ENCODE measurements around the gene SELENOP.

SELENOP gene

DNA sequence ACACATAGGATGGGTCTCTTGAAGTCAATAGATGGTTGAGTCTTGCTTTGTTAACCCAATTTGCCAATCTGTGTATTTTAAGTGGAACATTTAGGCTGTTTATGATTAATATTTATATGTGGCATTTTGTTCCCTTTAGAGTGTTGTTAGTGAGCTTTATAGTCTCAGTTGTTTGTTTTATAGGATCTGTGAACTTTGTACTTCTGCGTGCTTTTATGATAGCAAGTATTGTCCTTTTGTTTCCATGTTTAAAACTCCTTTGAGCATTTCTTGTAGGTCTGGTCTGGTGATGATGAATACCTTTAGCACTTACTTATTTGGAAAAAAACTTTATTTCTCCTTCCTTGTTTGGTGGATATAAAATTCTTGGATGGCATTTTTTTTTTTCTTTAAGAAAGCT is 23.8 kb downstream of the SELENOP start:
- no peak for DNase-seq

DNA sequence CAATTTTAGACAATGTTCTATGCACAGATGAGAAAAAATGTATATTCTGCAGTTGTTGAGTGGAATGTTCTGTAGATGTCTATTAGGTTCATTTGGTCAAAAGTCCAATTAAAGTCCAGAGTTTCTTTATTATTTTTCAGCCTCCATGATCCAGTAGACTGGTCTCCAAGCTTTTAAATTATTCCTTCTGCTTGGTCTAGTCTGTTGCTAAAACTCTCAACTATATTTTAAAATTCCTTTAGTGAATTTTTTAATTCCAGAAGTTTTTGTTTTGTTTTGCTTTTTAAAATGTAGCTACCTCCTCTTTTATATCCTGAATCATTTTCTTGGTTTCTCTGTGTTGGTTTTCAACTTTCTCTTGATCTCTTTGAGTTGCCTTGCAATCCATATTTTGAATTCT is 24.6 kb downstream of the SELENOP start:
- no peak for DNase-seq

DNA sequence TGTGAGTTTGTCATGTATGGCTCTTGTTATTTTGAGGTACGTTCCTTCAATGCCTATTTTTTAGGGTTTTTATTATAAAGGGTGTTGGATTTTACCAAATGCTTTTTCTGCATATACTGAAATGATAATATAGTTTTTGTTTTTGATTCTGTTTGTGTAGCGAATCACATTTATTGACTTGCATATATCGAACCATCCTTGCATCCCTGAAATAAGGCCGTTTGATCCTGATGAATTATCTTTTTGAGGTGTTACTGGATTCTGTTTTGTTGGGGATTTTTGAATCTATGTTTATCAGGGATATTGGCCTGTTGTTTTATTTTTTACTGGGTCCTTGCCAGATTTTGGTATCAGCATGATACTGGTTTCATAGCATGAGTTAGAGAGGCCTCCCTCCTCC is 25.9 kb downstream of the SELENOP start:
- DNase-seq: no peak

DNA sequence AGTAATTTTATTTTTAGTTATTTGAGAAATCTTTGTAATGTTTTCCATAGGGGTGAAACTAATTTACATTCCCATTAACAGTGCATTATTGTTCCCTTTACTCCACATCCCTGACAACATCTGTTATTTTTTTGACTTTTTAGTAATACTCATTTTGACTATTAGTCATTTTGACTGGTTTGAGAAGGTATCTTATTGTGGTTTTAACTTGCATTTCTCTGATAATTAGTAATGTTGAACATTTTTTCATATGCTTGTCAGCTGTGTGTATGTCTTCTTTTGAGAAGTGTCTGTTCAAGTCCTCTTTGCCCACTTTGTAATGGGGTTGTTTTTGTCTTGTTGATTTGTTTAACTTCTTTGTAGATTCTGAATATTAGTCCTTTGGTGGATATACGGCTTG is 27.6 kb downstream of the SELENOP start:
- DNase-seq: no peak

DNA sequence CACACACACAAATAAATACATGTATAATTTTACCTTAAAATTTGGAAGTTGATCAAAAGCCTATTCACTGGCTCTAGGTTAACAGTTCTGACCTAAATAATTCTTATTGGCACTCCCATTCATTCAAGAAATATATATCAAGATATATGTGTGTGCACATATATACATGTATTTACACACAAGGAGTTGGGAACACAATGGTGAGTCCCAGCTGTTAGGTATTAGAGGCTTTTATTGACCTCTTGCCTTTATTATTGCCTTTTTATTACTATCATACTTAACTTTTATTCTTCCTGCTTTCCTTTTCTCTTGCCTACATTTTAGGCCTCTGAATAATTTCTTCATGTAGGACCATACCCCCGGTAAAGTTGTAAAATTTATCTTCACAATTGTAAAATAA is 30.1 kb downstream of the SELENOP start:
- no peak for DNase-seq

DNA sequence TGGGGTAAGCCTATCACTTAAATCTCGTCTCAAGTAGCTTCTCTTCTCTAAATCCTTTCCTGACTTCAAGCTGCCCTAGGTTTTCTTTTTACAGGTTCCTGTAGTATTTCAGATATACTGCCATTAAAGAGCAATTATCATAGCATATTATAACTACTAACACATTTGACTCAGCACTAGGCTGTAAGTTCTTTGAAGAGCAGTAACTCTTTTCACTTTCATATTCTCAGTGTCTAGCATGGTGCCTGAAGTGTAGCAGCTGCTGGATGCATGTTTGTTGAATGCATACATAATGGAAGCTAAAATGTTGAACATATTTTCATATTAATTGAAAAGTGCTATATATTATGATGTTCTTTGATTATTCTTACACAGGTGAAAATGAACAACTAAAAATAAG is 32.6 kb downstream of the SELENOP start:
- DNase-seq: no peak

DNA sequence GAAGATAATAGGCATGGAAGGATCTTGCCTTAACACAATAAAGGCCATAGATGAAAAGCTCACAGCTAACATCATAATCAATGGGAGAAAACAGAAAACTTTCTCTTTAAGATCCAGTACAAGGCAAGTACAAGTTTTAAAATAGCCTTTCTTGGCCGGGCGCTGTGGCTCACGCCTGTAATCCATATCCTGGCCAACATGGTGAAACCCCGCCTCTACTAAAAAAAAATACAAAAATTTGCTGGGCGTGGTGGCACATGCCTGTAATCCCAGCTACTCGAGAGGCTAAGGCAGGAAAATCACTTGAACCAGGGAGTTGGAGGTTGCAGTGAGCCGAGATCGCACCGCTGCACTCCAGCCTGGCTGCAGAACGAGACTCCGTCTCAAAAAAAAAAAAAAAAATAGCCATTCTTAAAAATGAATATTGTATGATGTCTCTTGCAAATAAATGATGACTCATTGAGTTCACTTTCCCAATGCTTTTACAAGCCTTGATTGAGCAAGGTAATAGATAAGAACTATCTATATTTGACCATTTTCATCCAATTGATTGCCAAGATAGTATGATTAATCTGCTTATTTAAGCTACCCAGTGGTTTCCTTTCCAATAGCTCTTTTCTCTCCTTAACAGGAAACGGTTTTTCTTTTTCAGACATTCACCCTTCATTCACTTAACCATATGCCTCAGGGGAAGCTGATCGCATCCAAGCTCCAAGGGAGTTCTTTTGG is 39.3 kb downstream of the SELENOP start:
- no peak for DNase-seq

DNA sequence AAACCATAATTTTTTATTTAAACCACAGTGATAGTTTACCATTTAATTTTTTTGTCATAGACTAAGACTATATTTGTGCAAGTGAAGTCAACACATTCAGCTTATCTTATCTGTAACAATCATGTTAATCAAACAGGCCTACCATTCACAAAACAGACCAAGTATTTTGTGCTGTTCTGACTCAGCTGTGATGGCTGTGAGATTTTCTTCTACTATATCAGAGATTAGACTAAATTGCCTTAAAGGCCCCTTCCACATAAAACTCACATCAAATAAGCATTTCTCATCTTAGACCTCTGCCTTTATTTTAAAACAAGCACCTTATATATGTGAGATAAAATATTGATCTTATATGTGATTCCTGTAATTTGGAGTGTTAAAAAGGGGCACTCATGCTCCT is 41.7 kb downstream of the SELENOP start:
- no peak for DNase-seq

DNA sequence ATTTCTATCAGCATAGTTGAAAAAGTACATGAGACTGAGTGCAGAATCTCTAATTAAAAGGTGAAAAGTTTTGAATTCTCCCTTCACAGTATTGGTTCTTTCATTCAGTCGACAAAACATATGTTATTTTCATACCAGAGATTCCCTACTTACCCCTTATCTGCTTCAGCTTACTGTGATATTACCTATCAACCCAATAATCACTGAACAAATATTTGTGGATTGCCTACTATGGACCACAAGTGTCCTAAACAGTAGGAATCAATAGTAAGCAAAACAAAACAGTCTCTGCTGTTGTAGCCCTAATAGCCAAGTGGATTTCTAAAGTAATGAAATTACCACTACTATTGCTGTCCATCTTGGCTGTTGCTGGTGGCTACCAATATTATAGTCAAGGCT is 43.6 kb downstream of the SELENOP start:
- DNase-seq: no peak

DNA sequence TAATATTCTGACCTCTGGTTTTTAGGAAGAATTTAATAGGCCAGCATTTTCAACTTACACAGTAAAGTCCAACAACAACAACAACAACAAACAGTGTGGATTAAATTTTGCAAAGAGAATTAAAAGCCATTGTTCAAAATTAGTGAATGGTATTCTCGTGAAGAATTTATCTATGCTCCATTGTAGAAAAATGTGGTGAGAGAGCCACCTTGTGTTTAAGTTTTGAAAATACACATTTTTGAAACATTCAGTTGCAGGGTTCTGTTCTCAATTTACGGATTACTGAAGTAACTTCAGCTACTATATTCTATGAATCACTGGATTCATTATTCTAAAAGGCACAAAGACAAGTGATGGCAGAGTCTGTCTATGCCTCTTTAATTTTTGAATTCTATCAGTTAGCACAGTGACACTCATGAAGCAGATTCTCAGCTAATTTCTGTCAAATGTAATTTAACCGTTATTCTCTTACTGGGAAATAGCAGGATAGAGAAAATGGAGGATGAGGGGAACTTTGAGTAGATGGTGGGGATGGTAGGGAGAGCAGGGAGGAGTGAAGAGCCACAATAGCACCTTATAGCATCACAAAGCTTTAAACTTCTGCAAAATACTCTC is 44.1 kb downstream of the SELENOP start:
- DNase-seq: no peak

DNA sequence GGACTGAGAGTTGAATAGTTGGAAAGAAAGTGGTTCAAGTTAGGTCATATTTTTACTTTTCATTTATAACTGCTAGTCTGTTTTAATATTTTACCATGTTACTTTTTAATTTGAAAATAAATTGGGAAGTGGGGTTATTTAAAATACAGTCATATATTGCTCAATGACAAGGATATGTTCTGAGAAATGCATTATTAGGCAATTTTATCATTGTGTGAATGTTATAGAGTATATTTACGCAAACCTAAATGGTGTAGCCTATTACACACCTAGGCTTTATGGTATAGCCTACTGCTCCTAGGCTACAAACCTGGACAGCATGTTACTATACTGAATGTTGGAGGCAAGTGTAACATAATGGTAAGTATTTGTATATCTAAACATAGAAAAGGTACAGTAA is 49.9 kb downstream of the SELENOP start:
- no peak for DNase-seq

DNA sequence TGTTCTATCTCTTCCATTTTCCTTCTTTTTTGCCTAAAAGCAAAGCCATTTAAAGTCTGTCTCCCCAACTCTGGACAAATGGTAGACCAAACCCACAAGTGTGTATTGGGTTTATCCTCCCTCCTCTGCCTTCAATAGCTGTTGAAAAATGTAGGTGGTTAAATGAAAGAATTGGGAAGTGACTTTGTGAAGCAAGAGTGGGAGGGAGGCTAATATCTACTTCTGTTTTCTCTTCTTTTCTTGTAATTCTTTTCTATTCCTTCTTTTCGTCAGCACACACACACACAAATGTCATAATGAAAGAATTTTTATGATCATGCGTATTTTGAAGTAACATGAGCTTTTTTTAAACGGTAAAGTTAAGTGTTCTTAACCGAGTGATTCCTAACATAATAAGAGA is 51.3 kb downstream of the SELENOP start:
- no peak for DNase-seq

DNA sequence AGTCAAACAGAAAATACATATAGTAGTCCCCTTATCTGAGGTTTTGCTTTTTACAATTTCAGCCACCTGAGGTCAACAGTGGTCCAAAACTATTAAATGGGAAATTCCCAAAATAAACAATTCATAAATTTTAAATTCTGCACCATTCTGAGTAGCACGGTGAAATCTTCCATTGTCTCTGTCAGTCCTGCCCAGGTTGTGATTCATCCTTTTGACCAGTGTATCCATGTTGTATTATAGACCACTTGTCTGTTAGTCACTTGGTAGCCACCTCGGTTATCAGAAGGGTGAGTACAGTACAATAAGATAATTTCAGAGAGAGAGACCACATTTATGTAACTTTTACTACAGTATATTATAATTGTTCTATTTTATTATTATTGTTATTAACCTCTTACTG is 52.2 kb downstream of the SELENOP start:
- no peak for DNase-seq

DNA sequence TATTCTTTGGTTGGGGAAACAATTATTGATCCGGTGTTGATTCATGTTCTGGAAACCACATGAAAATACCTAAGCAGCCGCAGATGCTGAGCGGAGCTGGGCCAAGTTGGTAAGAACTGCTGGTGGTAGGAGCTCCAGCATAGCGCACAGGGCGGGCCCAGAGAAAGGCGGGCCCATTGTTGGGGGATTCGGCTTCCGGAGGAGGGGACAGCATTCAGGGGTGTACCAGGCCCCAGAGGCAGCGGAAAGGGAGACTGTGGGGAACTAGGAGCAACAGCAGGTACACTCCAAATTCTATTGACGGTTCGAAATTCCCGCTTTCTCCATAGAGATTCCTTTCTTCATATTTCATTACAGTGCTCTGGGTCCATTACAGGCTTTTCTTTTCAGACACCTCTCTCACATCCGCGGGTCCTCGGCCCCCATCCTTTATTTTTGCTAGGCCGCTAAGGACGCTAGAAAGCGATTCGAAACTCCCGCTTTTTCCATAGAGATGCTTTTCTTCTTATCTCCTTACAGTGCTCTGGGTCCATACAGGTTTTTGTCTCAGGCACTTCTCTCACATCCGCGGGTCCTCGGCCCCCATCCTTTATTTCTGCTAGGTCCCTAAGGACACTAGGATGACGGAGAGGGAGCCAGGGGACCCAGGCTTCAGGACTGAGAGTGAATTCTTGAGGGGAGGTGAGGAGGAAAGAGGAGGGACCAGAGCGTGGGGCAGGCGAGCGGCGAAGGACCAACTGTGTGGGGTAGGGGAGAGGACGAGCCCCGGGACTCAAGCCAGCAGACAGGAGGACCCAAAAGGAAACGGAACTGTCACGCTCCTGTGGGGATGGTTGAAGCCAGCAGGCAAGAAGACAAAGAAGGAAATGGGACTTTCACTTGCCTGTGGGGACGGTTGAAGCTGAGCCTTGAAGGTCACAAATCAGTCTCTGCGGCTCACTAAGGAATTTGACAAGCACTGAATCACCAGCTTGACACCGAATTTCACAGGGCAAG is 54.8 kb downstream of the SELENOP start, which contains the start of gene CCDC152:
CCDC152 (plus strand) TSS at position 213 of the 996 bp plus-strand sequence. CDS start 2,304 bp downstream, outside the sequence.
- peak; percentile 84 for DNase-seq

DNA sequence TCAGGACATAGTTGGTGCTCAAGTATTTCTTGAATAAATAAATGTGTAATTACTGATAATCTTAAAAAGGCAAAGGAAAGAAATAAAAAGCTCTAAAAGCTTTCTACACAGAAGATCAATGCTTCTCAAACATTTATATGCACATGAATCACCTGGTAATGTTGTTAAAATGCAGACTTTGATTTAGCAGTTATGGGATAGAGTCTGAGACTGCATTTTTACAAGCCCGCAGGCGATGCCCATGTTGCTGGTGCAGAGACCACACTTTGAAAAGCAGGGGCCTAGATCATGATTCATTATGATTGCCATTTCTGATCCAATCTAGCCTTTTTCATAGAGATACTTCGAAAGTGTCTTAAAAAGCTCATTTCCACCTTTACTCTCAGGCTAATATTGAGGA is 58.6 kb downstream of the SELENOP start:
- no peak for DNase-seq

DNA sequence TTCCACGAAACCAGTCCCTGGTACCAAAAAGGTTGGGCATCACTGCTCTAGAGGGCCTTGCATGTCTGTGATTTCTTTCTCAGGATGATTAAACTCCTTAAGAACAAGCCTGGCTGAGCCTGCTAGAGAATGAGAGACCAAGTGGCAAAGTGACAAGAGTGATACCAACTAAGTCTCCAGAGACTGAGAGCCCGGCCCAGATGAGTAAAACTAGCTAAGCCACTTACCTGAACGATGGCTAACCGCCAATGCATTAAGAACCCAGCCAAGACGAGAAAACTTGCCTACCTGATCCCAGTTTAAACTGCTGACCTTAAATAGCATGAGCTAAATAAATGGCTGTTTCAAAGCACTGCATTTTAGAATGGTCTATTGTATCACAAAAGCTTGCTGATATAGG is 60.6 kb downstream of the SELENOP start:
- no peak for DNase-seq

DNA sequence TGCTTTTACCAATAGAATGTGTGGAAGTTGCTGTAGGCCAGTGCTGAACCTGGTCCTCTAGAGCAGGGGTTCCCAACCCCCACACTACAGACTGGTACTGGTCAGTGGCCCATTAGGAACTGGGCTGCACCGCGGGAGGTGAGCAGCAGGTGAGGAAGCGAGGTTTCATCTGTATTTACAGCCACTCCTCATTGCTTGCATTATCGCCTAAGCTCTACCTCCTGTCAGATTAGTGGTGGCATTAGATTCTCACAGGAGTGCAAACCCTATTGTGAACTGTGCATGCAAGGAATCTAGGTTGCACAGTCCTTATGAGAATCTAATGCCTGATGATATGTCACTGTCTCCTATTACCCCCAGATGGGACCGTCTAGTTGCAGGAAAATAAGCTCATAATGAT is 61.2 kb downstream of the SELENOP start:
- no peak for DNase-seq

Data from activated CD8-positive, alpha-beta memory T cell treated with anti-CD3 and anti-CD28 coated beads for 24 hours (primary cell).